ENCODE data around the gene NPAS3.

DNA sequence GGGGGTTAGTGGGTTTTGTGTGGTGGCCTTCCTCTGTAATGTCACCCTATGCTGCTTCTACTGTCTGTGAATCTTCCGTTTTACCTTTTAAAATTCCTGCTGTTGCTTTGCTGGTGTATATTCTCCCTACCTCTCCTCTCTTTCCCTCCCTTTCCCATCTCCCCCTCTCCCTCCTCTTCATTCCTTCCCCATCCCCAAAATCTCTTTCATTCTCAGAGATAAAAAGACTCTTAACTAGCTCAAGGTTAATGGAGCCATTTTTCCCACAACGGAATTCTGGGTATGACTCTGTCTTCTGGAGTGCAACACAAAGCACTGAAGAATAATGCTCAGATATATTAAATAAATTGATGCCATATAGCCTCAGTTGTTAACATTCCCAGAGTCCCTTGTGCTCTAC, 864.1 kb downstream of the NPAS3 start:
- TF ChIP-seq, protein P1, sequence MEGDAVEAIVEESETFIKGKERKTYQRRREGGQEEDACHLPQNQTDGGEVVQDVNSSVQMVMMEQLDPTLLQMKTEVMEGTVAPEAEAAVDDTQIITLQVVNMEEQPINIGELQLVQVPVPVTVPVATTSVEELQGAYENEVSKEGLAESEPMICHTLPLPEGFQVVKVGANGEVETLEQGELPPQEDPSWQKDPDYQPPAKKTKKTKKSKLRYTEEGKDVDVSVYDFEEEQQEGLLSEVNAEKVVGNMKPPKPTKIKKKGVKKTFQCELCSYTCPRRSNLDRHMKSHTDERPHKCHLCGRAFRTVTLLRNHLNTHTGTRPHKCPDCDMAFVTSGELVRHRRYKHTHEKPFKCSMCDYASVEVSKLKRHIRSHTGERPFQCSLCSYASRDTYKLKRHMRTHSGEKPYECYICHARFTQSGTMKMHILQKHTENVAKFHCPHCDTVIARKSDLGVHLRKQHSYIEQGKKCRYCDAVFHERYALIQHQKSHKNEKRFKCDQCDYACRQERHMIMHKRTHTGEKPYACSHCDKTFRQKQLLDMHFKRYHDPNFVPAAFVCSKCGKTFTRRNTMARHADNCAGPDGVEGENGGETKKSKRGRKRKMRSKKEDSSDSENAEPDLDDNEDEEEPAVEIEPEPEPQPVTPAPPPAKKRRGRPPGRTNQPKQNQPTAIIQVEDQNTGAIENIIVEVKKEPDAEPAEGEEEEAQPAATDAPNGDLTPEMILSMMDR (IDR thresholded peaks at IDR 0.05) = no peak
- no peak for TF ChIP-seq POLR2A (IDR thresholded peaks at IDR 0.05)
